HepG2 (cell line): Measurements from ENCODE around the gene SV2A. TPM values are rescaled to one million over a fixed set of nuclear protein-coding genes. Genes with fewer than 3 reads are reported as not detected.

Experiments used
- FOXP4 ChIP-seq: sonication (generic); formaldehyde crosslinking; IDR thresholded peaks from 2 replicates; pipeline ENCODE4 v1.4.0; 2020; ENCODE audit warnings: missing genetic modification reagents
- HOXA5 ChIP-seq: sonication (generic); formaldehyde crosslinking; IDR thresholded peaks from 2 replicates; pipeline ENCODE4 v1.4.0; 2020; ENCODE audit warnings: missing genetic modification reagents
- IKZF4 ChIP-seq: sonication (generic); formaldehyde crosslinking; IDR thresholded peaks from 2 replicates; pipeline ENCODE4 v1.5.1; 2020; ENCODE audit warnings: borderline replicate concordance, mild to moderate bottlenecking, low read depth, missing genetic modification reagents; ENCODE audit errors: not compliant biosample characterization
- KLF15 ChIP-seq: sonication (generic); formaldehyde crosslinking; IDR thresholded peaks from 2 replicates; pipeline ENCODE4 v1.8.1; 2023; ENCODE audit warnings: borderline replicate concordance, mild to moderate bottlenecking, inconsistent platforms, missing genetic modification reagents, mixed read lengths
- MED1 ChIP-seq: sonication (generic); formaldehyde crosslinking; IDR thresholded peaks from 2 replicates; pipeline ENCODE4 v1.4.0; 2020; ENCODE audit warnings: missing genetic modification reagents
- MXD1 ChIP-seq: sonication (generic); formaldehyde crosslinking; IDR thresholded peaks from 2 replicates; pipeline ENCODE4 v1.4.0; 2020; ENCODE audit warnings: mild to moderate bottlenecking, missing genetic modification reagents
- NAIF1 ChIP-seq: sonication (generic); formaldehyde crosslinking; IDR thresholded peaks from 2 replicates; pipeline ENCODE4 v1.5.0; 2020; ENCODE audit warnings: mild to moderate bottlenecking, missing genetic modification reagents, borderline replicate concordance
- RCOR2 ChIP-seq: IDR thresholded peaks from 2 replicates; pipeline ENCODE4 v1.6.1; 2016; ENCODE audit warnings: missing biosample characterization, missing genetic modification reagents
- SALL1 ChIP-seq: sonication (generic); formaldehyde crosslinking; IDR thresholded peaks from 2 replicates; pipeline ENCODE4 v1.8.0; 2022; ENCODE audit warnings: mild to moderate bottlenecking, missing genetic modification reagents
- SAP130 ChIP-seq: IDR thresholded peaks from 2 replicates; pipeline ENCODE4 v1.6.1; 2016; ENCODE audit warnings: low read depth
- ZBTB39 ChIP-seq: sonication (generic); formaldehyde crosslinking; IDR thresholded peaks from 2 replicates; pipeline ENCODE4 v1.5.0; 2020; ENCODE audit warnings: missing genetic modification reagents
- ZFX ChIP-seq: sonication (generic); formaldehyde crosslinking; IDR thresholded peaks from 2 replicates; pipeline ENCODE4 v1.4.0; 2020; ENCODE audit warnings: mild to moderate bottlenecking, low read depth, missing genetic modification reagents, moderate library complexity
- ZMYM3 ChIP-seq: sonication (generic); formaldehyde crosslinking; IDR thresholded peaks from 2 replicates; pipeline ENCODE4 v1.5.1; 2020; ENCODE audit warnings: mild to moderate bottlenecking, missing genetic modification reagents
- ZNF234 ChIP-seq: sonication (generic); formaldehyde crosslinking; conservative IDR thresholded peaks from 2 replicates; pipeline ENCODE4 v1.5.1; 2020; ENCODE audit warnings: mild to moderate bottlenecking, missing genetic modification reagents
- ZNF253 ChIP-seq: sonication (generic); formaldehyde crosslinking; IDR thresholded peaks from 2 replicates; pipeline ENCODE4 v1.8.0; 2022; ENCODE audit warnings: mild to moderate bottlenecking, missing genetic modification reagents, borderline replicate concordance
- ZNF335 ChIP-seq: sonication (generic); formaldehyde crosslinking; IDR thresholded peaks from 2 replicates; pipeline ENCODE4 v1.4.0; 2020; ENCODE audit warnings: missing genetic modification reagents
- ZNF460 ChIP-seq: sonication (generic); formaldehyde crosslinking; IDR thresholded peaks from 2 replicates; pipeline ENCODE4 v1.5.1; 2020; ENCODE audit warnings: missing genetic modification reagents, mild to moderate bottlenecking, borderline replicate concordance
- ZNF512B ChIP-seq: sonication (generic); formaldehyde crosslinking; IDR thresholded peaks from 2 replicates; pipeline ENCODE4 v1.5.1; 2020; ENCODE audit warnings: missing genetic modification reagents, mild to moderate bottlenecking, borderline replicate concordance
- ZNF652 ChIP-seq: IDR thresholded peaks from 2 replicates; pipeline ENCODE4 v1.6.1; 2016; ENCODE audit warnings: low read depth, borderline replicate concordance
- ZNF891 ChIP-seq: sonication (generic); formaldehyde crosslinking; IDR thresholded peaks from 2 replicates; pipeline ENCODE4 v1.5.0; 2020; ENCODE audit warnings: mild to moderate bottlenecking, missing genetic modification reagents
- polyA plus RNA-seq, 8 experiments: library from polyadenylated mRNA; depleted of rRNA in 3 of 8; stranded (reverse) in 7 of 8; unstranded in 1 of 8; fragments of >200 nt; fragmentation: Illumina TruSeq in 4 of 8; extraction: Trizol in 4 of 8; gene quantifications; 2 replicates each; pipeline versions ENCODE4 v1.2.1 to v1.2.3, GENCODE V29; 2011 to 2016; ENCODE audit warnings: low read depth in 4 of 8, missing spikeins in 1 of 8, mixed read lengths in 1 of 8; ENCODE audit not compliant: insufficient read depth in 1 of 8
- total RNA-seq, 5 experiments: library from RNA; depleted of rRNA; stranded (reverse); fragments of >200 nt; fragmentation: Illumina TruSeq; extraction: Trizol; gene quantifications; 2 replicates each; pipeline ENCODE4 v1.2.3, GENCODE V29; 2016; ENCODE audit warnings: low read depth in 1 of 5

The SV2A gene
- total and polyA plus RNA-seq, 2 of the 13 experiments (the other 11 are each of a cell fraction or from before 2014, with no cell fraction given) = 0.84 to 1.9 TPM

GRCh38 chr1:149936170-149936991 lies 18.7 kb upstream of the SV2A start, which contains the start of gene MTMR11 (continued):
- TF ChIP-seq ZNF512B (CRISPR knock-in tag) (no peak), NAIF1 (CRISPR knock-in tag) (no peak), ZMYM3 (CRISPR knock-in tag) (no peak), SAP130 (CRISPR knock-in tag) (peak; percentile 67; the same call in 1 of the 2 replicates), MXD1 (CRISPR knock-in tag) (no peak), HOXA5 (CRISPR knock-in tag) (no peak), ZFX (0 out of 2 replicates have a peak, but pooled peaks have one; percentile 2), IKZF4 (CRISPR knock-in tag) (no peak), SALL1 (CRISPR knock-in tag) (no peak), KLF15 (CRISPR knock-in tag) (no peak), FOXP4 (CRISPR knock-in tag) (peak; percentile 40), ZNF891 (no peak), MED1 (CRISPR knock-in tag) (peak; percentile 24; the same call in 1 of the 2 replicates), ZNF253 (no peak), ZBTB39 (CRISPR knock-in tag) (no peak), ZNF460 (no peak), RCOR2 (CRISPR knock-in tag) (no peak), ZNF652 (CRISPR knock-in tag) (peak; percentile 55; the same call in 1 of the 2 replicates), ZNF335 (CRISPR knock-in tag) (no peak), ZNF234 (CRISPR knock-in tag) (no peak)
